NCI-H510A treated with DMSO at 0.1 percent for 48 hours (cell line): ENCODE measurements around the gene PIKFYVE.
A peak's percentile ranks its signal among the peaks of the same experiment; 100 is the strongest.
"Not testable (repeated sequence)": the region's sequence is repeated elsewhere in the genome, so short reads cannot be mapped to it uniquely, and the experiment has no call there.

Experiments used
- DNase-seq: peaks from one replicate; lab custom pipeline; 2025; lab: John Stamatoyannopoulos, UW

The PIKFYVE gene

DNA sequence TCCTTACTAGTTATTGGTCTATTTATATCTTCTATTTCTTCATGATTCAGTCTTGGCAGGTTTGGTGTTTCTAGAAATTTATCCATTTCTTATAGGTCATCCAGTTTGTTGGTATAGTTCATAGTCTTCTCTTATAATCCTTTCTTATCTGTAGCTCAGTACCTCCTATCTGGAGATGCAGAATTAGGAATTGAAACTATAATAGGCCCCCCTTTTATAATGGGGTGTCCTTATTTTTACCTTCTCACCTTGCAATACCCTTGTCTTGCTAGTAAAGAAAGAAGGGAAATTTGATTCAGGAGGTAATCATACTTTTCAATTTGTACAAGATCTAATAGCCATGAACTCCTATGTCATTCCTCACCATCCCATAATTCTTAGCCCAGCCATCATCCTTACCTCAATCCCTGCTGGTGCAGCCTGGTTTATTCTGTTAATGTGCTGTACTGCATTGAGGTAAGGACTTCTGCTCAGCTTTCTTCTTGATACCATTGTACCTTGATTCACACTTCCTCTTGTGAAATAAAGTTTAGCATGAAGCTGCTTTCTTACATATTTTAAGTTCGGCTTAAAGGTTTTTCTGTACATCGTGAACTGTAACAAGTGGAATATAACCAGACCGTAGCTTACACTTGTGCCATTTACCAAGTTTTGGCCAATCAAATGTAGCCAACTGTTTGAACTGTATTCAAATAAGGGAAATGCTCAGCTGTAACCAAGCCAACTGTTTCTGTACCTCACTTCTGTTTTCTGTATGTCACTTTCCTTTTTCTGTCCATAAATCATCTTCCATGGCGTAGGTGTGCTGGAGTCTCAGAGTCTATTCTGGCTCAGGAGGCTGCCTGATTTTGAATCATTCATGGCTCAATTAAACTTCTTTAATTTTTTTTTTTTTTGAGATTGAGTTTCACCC lies 100.4 kb downstream of the PIKFYVE start:
- no peak for DNase-seq

DNA sequence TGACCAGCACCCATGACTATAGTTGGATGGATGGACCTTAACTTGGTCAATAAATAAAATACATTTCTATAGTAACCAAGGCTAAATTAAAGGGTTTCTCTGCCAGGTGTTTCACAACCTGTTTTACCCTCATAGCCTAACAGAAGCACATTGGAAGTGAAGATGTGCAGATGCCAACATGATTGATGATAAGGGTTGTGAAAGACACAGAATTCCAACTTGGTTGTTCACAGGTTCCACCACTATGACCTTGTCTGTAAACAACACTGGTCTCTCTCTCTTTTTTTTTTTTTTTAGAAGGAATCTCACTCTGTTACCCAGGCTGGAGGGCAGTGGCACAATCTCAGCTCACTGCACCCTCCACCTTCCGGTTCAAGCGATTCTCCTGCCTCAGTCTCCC lies 103.0 kb downstream of the PIKFYVE start:
- no peak for DNase-seq

- no peak for DNase-seq
Measured at GRCh38 chr2:208370881-208371633, 105.0 kb downstream of the PIKFYVE start.

GRCh38 chr2:208371634-208371935 lies 105.5 kb downstream of the PIKFYVE start:
- DNase-seq: no peak

DNA sequence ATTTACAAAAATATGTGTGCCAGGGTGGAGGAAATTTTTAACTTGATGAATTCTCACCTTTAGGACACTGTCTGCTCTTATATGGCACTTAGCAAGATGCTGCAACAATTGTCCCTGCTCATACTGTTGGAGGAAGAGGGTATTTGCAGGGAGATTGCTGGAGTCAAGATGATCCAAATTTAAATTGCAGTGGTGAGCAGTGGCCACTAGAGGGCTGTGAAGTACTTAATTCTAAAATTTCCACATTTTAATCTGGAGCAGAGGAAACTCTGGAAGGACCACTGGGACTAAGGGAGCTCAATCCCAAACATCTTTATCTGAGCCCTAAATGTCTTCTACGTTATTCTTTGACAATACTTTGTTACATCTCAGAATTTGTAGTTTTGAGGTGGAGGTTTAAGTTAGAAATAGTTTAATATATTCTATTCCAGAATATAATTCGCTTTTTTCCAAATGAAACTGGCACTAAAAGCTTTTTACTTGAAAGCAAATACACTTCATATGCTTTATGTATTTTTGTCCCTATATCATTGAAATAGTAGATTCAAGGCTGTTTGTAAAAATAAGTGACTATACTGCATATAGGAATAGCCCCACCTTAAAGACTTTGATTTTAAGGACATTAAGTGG lies 107.5 kb downstream of the PIKFYVE start:
- peak; percentile 61 for DNase-seq

DNA sequence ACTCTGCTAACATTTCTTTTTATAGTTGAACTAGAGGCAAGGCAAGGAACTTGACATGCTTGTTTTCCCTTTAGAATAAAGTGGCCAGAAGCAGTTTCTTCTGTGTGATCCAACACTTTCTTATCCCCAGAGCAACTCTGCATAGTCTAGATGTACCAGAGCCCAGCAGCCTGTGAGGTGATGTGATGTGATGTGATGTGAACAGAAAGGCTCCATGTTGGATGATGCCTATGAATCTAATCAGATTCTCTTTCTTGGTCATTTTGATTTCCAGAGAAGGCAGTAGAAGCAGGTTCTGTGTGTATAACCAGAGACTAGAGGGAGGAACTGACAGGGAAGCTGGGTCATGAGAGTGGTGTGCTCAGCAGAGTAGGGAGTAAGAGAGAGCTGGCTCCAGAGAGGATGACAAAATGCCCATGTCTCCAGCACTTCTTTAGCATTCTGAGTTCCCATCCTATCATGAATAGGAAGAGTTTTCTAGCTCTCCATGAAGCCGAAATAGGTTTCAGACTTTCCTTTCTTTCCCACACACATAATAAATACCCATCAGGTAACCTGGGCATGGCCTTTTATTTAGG lies 109.5 kb downstream of the PIKFYVE start:
- DNase-seq: no peak

GRCh38 chr2:208377344-208377860 lies 111.3 kb downstream of the PIKFYVE start:
- DNase-seq: not testable (repeated sequence)

GRCh38 chr2:208379192-208379591 lies 113.1 kb downstream of the PIKFYVE start:
- no peak for DNase-seq

DNA sequence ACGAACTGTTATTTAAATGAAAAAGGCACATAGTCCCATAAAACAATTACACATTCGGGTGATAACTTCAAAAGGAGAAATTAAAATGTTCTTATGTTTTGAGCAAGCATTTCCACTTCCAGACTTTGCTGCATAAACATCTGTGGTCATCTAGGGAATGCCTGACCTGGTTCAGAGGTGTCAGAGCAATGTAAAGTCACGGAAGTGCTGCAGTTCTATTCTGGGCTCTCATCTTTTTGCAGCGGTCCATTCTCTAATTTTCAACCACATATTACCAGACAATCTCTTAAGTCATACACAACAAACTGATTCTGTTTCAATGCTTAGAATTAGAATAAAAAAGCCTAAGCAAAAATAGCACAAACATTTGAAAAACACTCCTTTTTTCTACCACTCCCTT lies 118.6 kb downstream of the PIKFYVE start:
- DNase-seq: no peak

DNA sequence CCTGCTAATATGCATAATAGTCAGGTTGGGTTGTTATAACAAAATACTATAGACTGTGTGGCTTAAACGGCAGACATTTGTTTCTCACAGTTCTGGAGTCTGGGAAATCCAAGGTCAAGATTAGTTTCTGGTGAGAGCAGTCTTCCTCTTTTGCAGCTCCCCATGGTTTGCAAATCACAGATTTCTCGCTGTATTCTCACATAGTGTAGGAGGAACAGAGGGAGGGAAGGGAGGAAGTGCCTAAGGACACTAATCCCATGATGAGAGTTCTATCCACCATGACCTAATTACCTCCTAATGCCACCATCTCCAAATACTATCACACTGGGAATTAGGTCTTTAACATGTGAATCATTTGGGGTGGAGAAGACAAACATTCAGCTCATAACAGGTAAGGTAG lies 120.5 kb downstream of the PIKFYVE start:
- DNase-seq: no peak

DNA sequence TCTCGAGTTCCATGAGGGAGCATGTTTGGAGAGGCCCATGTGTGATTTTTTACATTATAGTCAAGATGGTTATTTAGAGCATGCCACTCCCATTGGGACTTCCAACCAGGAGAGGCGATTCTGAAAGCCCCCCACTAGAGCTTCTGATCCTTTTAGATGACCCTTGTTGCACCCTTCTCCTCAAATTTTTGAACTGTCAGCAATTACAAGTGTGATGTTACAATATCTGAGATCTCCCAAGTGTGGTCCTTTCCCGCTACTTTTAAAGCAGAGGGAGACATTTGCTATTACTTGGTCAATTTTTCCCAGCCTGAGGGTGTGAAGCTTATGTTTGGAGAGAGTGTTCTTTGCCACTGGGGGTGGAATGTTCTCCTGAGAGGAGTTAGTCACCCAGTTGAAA lies 123.9 kb downstream of the PIKFYVE start:
- no peak for DNase-seq

GRCh38 chr2:208392300-208392699 lies 126.2 kb downstream of the PIKFYVE start:
- DNase-seq: no peak

- not testable (repeated sequence) for DNase-seq
Measured at GRCh38 chr2:208396796-208397195, 130.7 kb downstream of the PIKFYVE start.

DNA sequence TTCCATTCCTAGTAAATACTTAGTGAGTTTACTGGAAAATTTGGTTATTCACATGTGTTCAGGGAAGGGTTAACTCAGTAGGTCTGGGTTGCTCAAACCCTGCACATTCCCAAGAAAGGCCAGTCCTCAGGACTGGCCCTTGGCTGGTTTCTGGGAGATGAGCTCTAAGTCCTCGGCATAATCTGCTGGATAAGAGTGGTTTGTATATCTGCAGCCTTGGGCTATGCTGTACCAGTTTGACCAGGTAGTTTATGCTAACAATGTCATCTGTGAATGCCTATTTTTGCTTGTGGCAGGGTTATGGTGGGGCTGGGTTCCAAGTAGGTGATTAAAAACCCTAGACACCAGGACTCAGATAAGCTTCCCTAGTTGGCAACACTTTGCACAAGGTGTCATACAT lies 133.1 kb downstream of the PIKFYVE start:
- no peak for DNase-seq

DNA sequence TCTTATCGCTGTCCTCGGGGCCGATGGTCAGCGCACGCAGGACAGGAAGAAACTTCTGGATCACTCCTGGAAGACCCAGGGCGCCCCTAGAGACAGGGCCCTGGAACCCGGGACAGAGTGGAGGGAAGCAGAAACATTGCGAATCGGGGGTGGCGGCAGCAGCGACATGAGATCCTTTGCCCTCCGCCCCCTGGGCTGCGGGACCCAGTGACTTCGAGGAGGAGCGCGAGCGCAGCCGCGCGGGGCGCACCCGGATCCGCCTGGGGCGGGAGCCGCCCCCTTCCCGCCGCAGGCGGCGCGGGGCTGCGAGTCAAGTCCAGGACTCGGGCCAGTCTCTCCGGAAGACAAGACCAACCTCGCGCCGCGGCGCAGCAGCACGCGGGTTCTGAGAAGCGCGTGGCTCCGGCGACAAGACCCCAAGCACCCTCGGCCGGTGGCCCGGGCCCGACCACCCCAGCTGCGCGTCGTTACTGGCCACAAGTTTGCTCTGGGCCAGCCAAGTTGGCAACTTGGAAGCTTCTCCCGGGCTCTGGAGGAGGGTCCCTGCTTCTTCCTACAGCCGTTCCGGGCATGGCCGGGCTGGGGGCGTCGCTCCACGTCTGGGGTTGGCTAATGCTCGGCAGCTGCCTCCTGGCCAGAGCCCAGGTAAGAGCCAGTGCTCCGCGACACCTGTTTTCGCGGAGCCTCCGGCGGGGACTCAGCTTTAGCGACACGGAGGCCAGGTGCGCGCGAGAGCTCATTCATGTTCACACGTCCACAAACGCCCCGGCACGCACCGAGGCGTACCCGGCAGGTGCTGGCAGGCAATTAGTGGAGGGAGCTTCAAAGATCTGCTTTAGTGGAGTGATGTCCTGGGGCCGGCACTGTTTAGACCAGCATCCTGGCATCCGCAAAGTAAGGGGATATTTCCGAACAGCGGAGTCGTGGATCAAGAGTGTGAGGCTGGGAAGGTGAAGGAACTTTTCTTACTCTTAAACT lies 140.7 kb downstream of the PIKFYVE start, which contains the start of gene PTH2R:
PTH2R (plus strand) TSS at position 319 of the 978 bp plus-strand sequence; CDS start at position 571, 252 bp downstream.
- DNase-seq: peak; percentile 55

- no peak for DNase-seq
Measured at GRCh38 chr2:208407667-208408066, 141.6 kb downstream of the PIKFYVE start.
